HG02840 (cell line): ENCODE data around the gene CRYL1.

Source experiments
- ATAC-seq: cut with Tn5 transposase; IDR thresholded peaks from one replicate; pipeline ENCODE4 v1.9.1; 2021; ENCODE audit warnings: mild to moderate bottlenecking, moderate library complexity, moderate number of reproducible peaks; ENCODE audit not compliant: unreplicated experiment, low FRiP score

CRYL1 gene

DNA sequence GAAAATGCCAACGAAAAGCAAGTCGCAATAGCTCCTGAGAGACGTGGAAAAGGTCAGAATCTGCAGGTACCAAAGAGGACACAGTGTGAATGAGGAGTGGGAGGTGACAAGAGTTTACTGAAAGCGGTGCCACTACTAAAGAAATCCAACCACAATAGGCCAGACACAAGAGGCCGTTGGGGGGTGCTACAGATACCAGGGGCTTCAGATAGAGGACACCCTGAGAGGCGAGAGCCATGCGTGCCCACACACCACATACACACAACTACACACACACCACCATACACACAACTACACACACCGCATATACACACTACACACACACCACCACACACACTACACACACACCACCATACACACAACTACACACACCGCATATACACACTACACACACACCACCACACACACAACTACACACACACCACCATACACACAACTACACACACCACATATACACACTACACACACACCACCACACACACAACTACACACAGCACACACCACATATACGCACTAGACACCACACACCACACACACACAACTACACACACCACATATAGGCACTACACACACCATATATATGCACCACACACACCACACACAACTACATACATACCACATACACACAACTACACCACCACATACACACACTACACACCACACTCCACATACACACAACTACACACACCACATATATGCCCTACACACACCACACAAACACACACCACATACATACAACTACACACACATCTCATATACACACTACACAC lies 28.5 kb downstream of the CRYL1 start:
- no peak for ATAC-seq

DNA sequence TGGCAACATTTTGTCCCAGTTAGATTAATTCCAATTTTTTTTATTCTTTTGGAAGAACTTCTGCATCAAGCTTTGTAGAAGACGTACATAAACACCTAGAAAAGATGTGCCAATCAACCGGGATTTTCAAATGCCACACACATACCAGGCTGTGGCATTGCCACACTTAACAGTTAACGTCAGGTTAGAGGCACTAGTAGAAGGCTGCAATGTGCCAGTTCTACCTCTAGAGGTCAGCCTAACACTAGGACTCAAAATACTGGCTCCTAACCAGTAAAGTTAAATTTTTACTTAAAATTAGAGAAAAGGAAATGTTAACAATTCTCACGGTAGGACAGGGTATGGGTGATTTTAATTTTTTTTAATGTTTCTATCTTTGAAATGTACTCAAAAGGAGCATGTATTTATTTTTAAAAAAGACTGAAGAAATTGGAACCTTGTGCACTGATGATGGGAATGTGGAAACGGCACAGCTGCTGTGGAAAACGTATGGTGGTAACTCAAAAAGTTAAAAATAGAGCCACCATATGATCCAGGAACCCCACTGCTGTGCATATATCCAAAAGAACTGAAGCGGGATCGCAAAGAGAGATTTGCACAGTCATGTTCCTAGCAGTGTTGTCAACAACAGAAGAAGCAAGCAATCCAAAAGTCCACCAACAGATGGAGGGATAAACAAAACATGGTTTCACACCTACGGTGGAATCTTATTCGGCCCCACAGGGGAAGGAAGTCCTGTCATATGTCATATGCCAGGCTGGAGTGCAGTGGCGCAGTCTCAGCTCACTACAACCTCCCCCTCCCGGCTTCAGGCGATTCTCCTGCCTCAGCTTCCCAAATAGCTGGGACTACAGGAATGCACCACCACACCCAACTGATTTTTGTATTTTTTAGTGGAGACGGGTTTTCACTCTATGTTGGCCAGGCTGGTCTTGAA lies 30.3 kb downstream of the CRYL1 start:
- no peak for ATAC-seq

DNA sequence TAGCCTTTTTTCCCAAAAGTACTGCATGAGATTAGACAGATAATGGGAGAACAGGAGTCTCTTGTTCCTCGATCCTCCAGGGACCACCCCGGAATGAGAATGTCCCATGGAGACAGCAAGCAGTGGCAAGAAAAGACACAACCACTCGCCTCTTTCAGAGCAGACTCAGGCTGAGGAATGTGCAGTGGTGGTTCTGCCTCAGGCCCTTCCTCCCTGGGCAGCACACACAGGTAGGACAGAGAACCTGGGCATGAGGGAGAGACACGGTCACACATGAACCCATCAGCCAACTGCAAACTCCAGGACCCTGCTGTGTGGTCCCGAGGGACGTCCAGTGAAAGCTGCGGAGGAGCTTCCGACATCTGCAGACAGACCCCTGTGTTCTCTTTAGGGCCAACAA lies 31.0 kb downstream of the CRYL1 start:
- ATAC-seq: no peak

DNA sequence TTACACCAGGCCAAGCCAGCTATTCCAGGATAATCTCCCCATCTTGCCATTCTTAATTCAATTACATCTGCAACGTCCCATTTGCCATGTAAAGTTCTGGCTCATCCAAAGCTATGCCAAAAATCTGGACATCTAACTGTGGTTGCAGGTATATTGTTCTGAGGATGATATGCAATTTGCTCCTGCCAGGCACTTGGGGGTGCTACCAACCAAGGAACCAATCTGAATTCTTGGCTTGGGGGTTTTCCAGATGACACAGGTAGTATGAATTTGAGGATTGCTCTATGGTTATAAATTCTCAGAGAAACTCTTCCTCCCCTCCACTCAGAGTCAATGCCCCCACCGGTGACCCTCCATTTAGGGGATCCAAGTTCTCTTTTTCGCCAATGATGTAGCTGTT lies 33.0 kb downstream of the CRYL1 start:
- ATAC-seq: no peak

DNA sequence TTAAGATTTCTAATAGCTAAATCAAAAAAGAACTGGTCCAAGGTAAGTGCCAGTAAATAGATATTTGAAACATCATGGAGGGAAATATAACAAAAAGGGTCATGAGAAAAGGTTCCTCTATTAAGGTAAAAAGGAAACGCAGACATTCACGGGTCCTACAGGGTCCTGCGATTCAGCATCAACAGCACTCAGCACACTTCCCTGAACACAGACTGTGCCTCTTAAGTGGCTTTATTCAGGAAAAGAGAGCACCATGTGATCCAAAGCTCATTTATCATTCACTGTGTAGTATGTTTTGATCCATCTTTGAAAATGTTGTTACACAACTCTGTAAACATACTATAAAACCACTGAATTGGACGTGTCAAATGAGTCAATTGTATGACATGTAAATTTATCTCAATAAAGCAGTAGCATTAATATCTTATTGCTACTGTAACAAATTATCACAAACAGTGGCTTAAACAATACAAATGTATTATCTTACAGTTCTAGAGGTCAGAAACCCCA lies 33.7 kb downstream of the CRYL1 start:
- ATAC-seq: no peak

DNA sequence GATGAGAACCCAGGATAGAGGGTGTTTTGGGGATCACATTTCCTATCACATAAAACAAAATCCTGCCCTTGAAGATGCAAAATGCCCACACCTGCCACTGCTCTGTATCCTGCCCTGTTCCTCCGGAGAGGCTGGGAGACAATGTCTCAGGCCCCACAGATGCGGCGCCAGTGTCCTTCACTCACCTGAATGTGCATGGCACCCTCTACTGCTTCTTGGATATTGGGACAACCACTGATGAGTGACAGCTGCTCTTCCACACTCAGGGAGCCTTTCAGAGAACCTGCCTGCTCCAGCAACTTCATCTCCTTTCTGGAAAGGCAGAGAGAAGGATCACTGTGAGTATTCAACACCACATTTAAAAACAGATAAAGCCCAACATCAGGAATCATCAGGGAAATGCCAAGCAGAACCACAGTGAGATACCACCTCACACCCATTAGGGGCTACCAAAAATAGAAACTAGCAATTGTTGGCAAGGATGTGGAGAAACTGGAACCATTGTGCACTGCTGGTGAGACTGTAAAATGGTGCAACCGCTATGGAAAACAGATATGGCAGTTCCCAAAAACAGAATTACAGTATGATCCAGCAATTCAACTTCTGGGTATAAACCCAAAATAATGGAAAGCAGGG lies 36.4 kb downstream of the CRYL1 start:
- no peak for ATAC-seq

DNA sequence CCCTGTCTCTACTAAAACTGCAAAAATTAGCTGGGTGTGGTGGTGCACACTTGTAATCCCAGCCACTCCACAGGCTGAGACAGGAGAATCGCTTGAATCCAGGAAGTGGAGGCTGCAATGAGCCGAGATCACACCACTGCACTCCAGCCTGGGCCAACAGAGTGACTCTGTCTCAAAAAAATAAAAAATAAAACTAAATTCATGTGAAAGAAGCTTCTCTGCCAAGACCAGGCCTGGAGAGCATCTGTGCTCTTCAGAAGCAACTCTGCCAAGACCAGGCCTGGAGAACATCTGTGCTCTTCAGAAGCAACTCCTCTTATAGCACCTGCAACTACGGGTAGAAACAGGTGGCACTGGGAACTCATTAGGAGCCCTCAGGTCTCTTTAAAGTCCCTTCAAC lies 37.7 kb downstream of the CRYL1 start:
- ATAC-seq: no peak

DNA sequence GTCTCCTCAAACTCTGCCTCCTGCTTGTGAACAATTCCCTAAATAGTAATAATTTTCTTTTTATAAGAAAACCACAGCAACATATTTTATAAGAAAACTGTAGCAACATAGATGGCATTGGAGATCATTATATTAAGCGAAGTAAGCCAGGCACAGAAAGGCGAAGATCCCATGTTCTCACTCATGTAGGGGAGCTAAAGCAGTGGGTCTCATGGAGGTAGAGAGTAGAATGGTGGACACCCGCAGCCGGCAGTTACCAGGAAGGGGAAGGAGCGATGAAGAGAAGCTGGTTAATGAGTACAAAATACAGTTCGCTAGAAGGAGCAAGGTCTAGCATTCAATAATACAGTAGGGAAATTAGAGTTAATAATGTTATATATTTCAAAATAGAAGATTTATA lies 42.9 kb downstream of the CRYL1 start:
- no peak for ATAC-seq

DNA sequence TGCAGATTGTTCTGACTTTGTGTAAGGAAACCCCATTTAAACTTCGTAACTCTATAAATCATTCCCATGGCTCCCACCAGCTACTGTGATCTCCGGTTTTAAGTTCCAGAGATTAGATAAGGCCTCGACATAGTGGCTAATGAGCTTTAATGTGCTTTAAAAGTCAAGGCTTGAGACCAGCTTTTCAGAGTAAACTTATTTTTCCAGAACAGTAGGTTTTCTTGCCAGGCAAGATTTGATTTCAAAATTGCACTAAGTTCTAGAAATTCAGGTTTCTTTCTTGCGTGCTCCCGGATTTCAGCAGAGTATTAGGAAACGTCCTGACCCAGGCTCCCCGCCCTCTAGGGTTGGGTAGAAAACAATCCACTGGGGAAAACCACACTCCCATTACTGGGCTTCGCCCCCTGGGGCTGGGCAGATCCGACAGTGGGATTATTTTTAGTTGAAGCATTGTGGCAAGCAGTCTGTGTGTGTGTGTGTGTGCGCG lies 43.3 kb downstream of the CRYL1 start:
- no peak for ATAC-seq

DNA sequence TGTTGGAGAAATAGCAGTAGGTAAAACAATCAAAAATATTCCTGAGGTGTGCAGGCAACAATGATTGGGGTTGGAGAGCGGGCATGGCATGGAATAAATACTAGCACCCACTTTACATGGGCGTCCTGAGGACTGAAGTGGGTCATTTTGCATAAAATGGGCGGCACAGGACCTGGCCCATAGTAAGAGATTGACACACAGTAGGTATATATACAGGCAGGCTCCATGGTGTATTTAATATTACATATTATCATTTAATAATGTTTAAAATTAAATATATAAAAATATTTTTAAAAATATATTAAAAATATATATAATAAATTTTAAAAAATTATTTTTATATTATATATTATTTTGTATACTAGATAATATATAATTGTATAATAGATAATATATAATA lies 48.3 kb downstream of the CRYL1 start:
- no peak for ATAC-seq

DNA sequence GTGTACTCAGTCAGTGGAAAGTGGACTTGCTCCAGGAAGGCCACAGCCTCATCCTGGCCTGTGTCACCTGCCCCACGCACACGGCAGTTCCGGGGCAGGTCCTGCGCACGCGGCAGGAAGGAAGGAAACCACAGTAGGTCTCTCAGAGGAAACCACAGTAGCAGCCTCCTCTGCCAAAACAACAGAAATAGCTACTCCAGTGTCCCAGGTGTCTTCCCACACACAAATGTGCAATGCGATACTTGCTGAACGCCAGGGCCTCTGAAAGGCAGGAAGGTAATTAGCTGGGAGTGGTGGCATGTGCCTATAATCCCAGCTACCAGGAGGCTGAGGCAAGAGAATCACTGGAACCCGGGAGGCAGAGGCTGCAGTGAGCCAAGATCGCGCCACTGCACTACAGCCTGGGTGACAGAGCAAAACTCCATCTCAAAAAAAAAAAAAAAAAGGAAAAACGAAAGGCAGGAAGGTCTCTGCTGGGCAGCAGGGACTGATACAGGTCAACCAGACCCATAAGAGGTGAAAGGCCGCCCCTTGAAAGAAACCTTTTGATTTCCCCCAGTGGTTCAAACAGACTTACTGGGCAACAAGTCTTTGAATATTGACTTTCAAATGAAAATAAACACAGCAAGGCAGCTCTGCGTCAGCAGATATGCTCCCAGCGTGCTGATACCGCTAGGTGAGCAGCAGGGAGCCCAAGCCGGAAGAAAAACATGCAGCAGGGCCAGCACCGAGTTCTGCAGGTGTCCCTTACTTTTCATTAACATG lies 49.5 kb downstream of the CRYL1 start:
- ATAC-seq: peak; percentile 69

DNA sequence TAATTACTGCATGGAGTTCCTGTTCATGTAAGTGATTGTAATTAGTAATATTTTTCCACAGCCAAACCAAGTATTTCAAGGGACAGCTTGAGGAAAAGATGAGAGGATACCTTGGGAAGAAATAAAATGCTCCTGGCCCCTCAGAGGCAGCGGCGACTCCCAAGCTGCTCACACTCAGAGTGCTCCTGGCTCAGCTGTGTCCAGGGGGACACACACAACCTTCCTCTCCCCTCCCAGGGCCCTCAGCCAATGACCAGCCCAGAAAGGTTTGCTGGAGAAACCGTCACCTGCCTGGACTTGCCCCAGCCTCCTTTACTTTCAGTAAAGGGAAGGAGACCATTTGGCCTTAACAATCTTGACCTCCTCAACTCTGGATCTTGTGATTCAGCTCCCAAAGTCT lies 51.1 kb downstream of the CRYL1 start:
- no peak for ATAC-seq

DNA sequence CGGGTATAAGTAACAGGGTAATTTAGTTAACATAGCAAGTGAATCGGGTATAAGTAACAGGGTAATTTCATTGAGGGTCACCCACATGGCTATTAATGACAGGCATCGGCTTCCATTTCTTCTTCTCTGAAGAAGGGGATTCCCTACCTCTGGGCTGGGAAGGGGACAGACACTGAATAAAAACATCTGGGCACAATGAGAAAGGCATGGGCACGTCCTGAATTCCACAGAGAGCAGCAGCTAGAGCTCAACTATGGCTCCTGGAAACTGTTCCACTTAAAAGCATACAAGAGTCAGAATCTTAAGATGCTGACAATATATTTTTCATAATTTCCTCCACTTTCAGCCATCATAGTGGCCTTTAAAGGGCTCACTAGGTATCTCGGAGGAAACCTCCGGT lies 51.8 kb downstream of the CRYL1 start:
- ATAC-seq: no peak

DNA sequence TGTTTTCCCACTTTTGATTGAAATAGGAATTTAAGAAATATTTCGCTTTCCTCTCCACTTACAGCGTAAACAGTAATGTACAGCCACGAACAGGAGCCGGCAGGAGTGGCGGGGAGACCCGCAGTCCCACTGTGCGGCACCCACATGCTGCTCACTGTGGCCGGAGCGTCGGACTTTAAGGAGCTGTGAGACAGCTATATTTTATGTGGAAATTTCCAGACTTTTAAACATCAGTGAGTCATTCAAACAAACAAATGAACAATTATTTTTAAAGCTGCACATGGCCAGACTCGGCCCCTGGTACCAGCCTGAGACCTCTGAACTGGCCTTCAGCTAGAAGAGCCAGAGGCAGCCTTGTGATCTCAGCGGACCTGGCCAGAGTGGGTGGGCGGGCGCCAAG lies 52.5 kb downstream of the CRYL1 start:
- ATAC-seq: no peak

DNA sequence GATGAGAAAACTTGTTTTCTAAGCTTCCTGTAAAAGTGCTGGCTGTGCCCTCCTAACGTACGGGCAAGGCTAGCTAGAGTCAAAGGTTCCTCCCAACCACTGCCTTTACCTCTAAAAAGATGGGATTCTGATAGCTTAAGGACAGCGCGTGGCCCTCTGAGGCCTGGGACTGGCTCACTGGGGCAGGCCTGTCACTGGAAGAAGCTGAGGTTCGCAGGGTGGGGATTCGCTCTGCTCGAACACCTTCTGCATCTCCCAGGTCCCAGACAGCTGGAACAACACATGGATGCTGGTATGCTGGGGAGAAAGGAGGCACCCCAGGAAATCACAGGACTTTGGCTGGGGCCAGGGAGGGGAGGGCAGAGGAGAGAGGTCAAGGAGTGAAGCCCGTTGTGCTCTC lies 53.1 kb downstream of the CRYL1 start:
- ATAC-seq: no peak

DNA sequence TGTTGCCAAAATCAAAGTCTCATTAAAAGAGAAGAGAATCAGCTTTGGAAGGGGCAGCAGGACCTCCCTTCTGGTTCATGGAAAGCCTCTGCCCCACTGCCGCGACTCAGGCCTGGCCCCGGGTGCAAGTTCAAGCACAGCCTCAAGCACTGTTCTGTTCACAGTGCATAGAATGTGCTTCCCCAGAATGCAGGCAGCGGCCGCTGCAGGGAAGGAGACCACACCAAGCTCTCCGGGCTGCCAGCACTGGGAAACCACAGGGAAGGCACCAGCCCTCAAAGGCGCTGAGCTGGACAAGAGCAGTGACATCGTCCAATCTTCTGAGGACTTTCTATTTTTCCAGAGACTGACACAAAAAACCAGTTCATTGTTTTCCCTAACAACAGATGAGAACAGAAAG lies 55.5 kb downstream of the CRYL1 start:
- ATAC-seq: no peak

DNA sequence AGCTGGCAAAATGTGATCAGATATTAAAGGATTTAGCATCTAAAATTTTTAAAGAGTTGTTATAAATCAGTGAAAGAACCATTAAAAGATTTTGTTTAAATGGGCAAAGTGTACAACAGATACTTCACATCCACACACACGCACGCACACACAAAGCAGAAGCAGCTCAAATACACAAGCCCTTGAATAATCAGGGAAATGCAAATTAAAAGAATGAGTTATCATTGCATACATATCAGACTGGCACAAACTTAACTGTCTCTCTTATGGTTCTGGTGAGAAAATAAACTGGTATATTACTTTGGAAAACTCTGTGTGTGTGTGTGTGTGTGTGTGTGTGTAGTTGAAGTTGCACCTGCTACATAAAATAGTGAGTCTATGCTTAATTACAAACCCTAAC lies 59.3 kb downstream of the CRYL1 start:
- no peak for ATAC-seq

DNA sequence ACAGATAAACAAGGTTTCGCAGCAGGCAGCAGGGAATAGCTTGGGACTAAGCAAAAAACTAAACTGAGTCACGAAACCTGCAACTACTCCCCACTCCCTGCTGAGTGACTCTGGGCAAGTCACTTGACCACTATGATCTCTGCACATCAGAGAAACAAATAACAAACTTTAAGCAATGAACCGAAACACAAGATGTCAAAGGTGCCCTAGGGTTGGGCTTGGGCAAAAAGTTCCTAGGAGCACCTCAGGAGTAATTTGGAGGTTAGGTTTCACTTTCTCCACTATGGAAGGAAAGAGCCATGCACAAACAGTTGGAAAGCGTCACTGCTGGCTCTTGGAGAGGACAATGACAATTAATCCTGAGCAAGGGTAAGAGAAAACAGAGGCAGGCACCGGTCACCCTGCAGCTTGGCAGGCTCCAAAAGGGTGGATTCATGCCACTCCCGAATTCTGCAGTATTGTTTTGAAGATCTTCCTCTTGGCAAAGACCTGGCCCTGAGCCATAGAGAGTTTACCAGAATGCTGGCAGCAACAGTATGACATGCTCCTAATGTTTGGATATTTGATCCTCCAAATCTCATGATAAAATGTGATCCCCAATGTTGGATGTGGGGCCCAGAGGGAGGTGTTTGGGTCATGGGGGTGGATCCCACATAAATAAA lies 60.3 kb downstream of the CRYL1 start:
- ATAC-seq: no peak

DNA sequence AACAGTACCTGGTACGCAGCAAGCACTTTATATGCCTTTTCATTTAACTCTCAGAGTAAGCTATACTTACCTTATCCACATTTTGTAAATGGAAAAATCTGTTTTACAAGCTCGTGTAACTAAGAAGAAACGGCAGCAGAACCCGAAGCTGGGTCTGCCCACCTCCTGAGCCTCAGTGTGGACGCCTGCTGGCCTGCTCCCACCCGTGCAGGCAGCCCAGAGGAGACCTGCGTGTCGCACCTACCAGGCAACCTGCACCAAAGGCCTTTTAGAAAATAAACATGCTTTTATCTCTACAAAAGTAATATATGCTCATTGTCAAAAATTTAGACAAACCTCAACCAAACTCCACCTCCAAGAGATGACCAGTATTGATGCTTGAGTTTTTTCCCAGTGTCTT lies 62.7 kb downstream of the CRYL1 start:
- no peak for ATAC-seq

DNA sequence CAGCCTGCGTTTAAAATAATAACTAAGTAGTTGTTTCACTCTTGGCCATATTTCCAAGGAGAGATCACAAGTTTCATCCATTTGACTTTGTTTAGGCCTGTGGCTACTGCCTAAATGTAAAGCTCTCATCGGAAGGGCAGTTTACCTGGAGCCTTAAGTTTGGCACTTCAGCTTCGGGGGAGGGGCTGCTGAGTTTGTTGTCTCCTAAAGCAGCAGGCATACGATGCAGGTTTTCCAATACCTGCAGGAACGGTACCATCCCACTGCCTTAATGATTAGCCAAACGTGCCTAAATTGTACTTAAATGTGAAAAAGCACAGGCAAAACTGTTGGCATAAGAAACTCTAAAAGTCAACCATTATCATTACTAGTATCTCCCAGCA lies 63.1 kb downstream of the CRYL1 start:
- no peak for ATAC-seq
